ENCODE measurements around the gene SMR3B. TPM values are rescaled to one million over a fixed set of nuclear protein-coding genes. Genes with fewer than 3 reads are reported as not detected.

The SMR3B gene
- total RNA-seq, 1 experiment from 2014 or later, result not detected

DNA sequence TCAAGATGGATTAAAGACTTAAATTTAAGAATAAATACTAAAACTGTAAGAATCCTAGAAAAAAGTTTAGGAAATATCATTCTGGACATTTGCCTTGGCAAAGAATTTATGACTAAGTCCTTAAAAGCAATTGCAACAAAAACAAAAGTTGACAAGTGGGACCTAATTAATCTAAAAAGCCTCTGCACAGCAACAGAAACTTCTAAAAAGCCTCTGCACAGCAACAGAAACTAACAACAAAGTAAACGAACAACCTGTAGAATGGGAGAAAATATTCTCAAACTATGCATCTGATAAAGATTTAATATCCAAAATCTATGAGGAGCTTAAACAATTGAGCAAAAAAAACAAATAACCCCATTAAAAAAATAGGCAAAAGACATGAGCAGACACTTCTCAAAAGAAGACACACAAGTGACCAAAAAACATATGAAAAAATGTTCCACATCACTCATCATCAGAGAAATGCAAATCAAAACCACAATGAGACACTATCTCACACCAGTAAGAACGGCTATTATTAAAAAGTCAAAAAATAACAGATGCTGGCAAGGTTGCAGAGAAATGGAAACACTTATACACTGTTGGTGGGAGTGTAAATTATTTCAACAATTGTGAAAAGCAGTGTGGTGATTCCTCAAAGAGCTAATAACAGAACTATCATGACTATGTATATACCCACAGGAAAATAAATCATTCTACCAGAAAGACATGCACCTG lies 9.3 kb downstream of the SMR3B start:
- TF ChIP-seq EZH2 (IDR thresholded peaks at IDR 0.05; ENCODE audit: low read depth), result no peak
- TF ChIP-seq, protein P1, sequence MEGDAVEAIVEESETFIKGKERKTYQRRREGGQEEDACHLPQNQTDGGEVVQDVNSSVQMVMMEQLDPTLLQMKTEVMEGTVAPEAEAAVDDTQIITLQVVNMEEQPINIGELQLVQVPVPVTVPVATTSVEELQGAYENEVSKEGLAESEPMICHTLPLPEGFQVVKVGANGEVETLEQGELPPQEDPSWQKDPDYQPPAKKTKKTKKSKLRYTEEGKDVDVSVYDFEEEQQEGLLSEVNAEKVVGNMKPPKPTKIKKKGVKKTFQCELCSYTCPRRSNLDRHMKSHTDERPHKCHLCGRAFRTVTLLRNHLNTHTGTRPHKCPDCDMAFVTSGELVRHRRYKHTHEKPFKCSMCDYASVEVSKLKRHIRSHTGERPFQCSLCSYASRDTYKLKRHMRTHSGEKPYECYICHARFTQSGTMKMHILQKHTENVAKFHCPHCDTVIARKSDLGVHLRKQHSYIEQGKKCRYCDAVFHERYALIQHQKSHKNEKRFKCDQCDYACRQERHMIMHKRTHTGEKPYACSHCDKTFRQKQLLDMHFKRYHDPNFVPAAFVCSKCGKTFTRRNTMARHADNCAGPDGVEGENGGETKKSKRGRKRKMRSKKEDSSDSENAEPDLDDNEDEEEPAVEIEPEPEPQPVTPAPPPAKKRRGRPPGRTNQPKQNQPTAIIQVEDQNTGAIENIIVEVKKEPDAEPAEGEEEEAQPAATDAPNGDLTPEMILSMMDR (conservative IDR thresholded peaks at IDR 0.05), result no peak
- H3K4me2 ChIP-seq, result no peak overlapping the region
- no peak overlapping the region for H2AFZ ChIP-seq
- BruUV-seq (replicated peaks), result no TSS peak
- H3K79me2 ChIP-seq (ENCODE audit: low read depth), result no peaks in the 10 kb centered on the region
- no peaks in the 10 kb centered on the region for H3F3A ChIP-seq (ENCODE audit: insufficient read depth, low read depth)
- no peak overlapping the region for H3K4me3 ChIP-seq
- H3K27me3 ChIP-seq (ENCODE audit: insufficient read depth, low read depth), result no peaks in the 10 kb centered on the region
- no peaks in the 10 kb centered on the region for H3K4me1 ChIP-seq (replicated peaks; ENCODE audit: insufficient read depth)
- no peaks in the 10 kb centered on the region for H3K36me3 ChIP-seq (ENCODE audit: low read depth)
- ChIA-PET POLR2A (ENCODE audit: unreplicated experiment) (no interaction called here), CTCF (no interaction called here)
- no peaks in the 10 kb centered on the region for H3K9me3 ChIP-seq (ENCODE audit: insufficient read depth, low read depth)
- H4K20me1 ChIP-seq (ENCODE audit: insufficient read depth), result no peaks in the 10 kb centered on the region
- no peak for DNase-seq
- intact Hi-C loops (cut with micrococcal nuclease; ENCODE audit: unreplicated experiment), result no loop called here
- no peak overlapping the region for H3K27ac ChIP-seq
- no peaks in the 10 kb centered on the region for H3K9me2 ChIP-seq (ENCODE audit: insufficient read depth)

DNA sequence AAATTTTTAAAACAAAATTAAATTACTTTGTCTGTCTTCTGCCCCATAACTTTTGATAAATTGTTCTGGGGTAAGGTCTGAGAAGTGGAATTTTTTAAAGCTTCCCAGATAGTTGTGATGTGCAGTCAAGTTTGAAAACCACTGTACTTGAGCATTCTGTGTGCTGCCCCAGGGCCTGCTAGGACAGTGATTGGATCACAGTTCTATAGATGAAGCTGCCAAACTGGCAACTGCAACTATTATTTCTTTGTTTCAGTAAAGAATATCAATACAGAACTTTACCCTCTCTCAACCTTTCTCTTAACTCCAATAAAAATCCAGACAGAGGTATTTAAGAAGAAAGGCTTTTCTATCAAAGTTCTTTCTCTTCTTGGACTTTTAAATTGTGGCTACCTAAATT lies 14.6 kb downstream of the SMR3B start, which contains the start of gene OPRPN:
OPRPN (plus strand) TSS at position 361 of the 400 bp plus-strand sequence. CDS start 1,346 bp downstream, outside the sequence.
- no peaks in the 10 kb centered on the region for H4K20me1 ChIP-seq (ENCODE audit: insufficient read depth)
- no peaks in the 10 kb centered on the region for H3K27me3 ChIP-seq (ENCODE audit: insufficient read depth, low read depth)
- H3K4me2 ChIP-seq, result no peak within 1 kb of the TSS
- TF ChIP-seq, protein P1 (conservative IDR thresholded peaks at IDR 0.05), result no peak
- no peak for TF ChIP-seq EZH2 (IDR thresholded peaks at IDR 0.05; ENCODE audit: low read depth)
- no peaks in the 10 kb centered on the region for H3K36me3 ChIP-seq (ENCODE audit: low read depth)
- H3K27ac ChIP-seq, result no peak within 1 kb of the TSS
- intact Hi-C loops (cut with micrococcal nuclease; ENCODE audit: unreplicated experiment), result no loop called here
- H3K9me2 ChIP-seq (ENCODE audit: insufficient read depth), result no peaks in the 10 kb centered on the region
- DNase-seq, result no peak
- ChIA-PET CTCF (no interaction called here), POLR2A (ENCODE audit: unreplicated experiment) (no interaction called here)
- no peak within 1 kb of the TSS for H2AFZ ChIP-seq
- no TSS peak for BruUV-seq (replicated peaks)
- H3K4me3 ChIP-seq, result no peak within 1 kb of the TSS
- H3K9me3 ChIP-seq (ENCODE audit: insufficient read depth, low read depth), result no peaks in the 10 kb centered on the region
- no peaks in the 10 kb centered on the region for H3K4me1 ChIP-seq (replicated peaks; ENCODE audit: insufficient read depth)
- no peaks in the 10 kb centered on the region for H3F3A ChIP-seq (ENCODE audit: insufficient read depth, low read depth)
- no peaks in the 10 kb centered on the region for H3K79me2 ChIP-seq (ENCODE audit: low read depth)

DNA sequence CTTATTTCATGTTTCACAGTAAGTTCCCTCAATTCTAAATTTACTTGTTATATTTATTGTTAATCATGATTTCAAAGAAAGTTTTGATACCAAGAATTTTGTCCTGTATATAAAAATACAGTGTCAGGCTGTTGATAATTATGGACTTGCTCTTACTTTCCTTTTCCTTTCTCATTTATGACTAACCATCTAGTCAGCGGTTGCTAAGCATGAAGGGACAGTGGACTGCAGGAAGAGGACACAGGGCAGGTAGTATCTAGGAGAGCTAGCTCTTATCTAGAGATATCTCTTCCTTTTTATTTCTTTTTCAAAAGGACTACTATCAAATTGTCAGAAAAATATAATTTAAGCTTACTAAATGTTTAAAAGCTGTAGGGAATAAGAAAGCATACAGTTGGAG lies 16.4 kb downstream of the SMR3B start:
- Histone ChIP-seq H3K4me2 (no peak overlapping the region), H3K27me3 (ENCODE audit: insufficient read depth, low read depth) (no peaks in the 10 kb centered on the region), H3K36me3 (ENCODE audit: low read depth) (no peaks in the 10 kb centered on the region), H3K4me1 (replicated peaks; ENCODE audit: insufficient read depth) (no peaks in the 10 kb centered on the region), H4K20me1 (ENCODE audit: insufficient read depth) (no peaks in the 10 kb centered on the region), H3K9me3 (ENCODE audit: insufficient read depth, low read depth) (no peaks in the 10 kb centered on the region), H3K27ac (no peak overlapping the region), H3K9me2 (ENCODE audit: insufficient read depth) (no peaks in the 10 kb centered on the region), H3F3A (ENCODE audit: insufficient read depth, low read depth) (no peaks in the 10 kb centered on the region), H3K4me3 (no peak overlapping the region), H3K79me2 (ENCODE audit: low read depth) (no peaks in the 10 kb centered on the region), H2AFZ (no peak overlapping the region)
- TF ChIP-seq EZH2 (IDR thresholded peaks at IDR 0.05; ENCODE audit: low read depth), result no peak
- TF ChIP-seq, protein P1 (conservative IDR thresholded peaks at IDR 0.05), result no peak
- CTCF ChIA-PET, result no interaction called here
- POLR2A ChIA-PET (ENCODE audit: unreplicated experiment), result no interaction called here
- no peak for DNase-seq
- intact Hi-C loops (cut with micrococcal nuclease; ENCODE audit: unreplicated experiment), result no loop called here
- no TSS peak for BruUV-seq (replicated peaks)

Data from PC-9 (cell line).